HG02870 (cell line): ENCODE results near the gene FANCG.

Source experiments
- ATAC-seq: cut with Tn5 transposase; IDR thresholded peaks from one replicate; pipeline ENCODE4 v1.9.1; 2021; ENCODE audit warnings: mild to moderate bottlenecking, moderate library complexity; ENCODE audit not compliant: unreplicated experiment

Gene FANCG

GRCh38 chr9:35027374-35027773 lies 52.4 kb downstream of the FANCG start:
- no peak for ATAC-seq

- no peak for ATAC-seq
These were observed 53.1 kb downstream of the FANCG start for GRCh38 chr9:35026671-35027070.
